HepG2 (cell line): Measurements from ENCODE around the gene RECQL5. TPM values are rescaled to one million over a fixed set of nuclear protein-coding genes. Genes with fewer than 3 reads are reported as not detected.

ENCODE experiments used
- ATAC-seq: fragments of 200-7000 bp; cut with Tn5 transposase; 3 replicates; pipeline ENCODE4 v1.9.1; 2020; ENCODE audit warnings: mild to moderate bottlenecking, moderate library complexity
- BruUV-seq: library from RNA; stranded (reverse); fragments of 400-500 nt; replicated peaks from 2 replicates; lab custom pipeline; 2021; lab: Mats Ljungman, UMichigan
- CTCF ChIA-PET: fragments of 300-600 bp; formaldehyde crosslinking; extraction: SDS; loops from one replicate; lab custom pipeline; 2021; ENCODE audit warnings: low total read pairs, inconsistent platforms, low intra/inter-chr PET ratio; lab: Yijun Ruan, JAX
- POLR2A ChIA-PET: fragments of 350-600 bp; sonication (Branson Sonifier 250); formaldehyde crosslinking; loops from one replicate; lab custom pipeline; 2020; ENCODE audit warnings: antibody characterized with exemption, inconsistent platforms; lab: Yijun Ruan, JAX
- DNase-seq: peaks from one replicate; pipeline ENCODE4 v3.0.0-alpha.2; 2015; ENCODE audit warnings: low spot score
- FAIRE-seq: peaks from 3 replicates; lab custom pipeline; 2011; peaks lifted over from hg19 to GRCh38; lab: Jason Lieb, UNC
- H2AFZ ChIP-seq: one replicate; pipeline ENCODE4 v1.6.1; 2011; ENCODE audit warnings: low read length, inconsistent platforms
- H3K27ac ChIP-seq: fragments of 300-600 bp; 3 replicates; pipeline ENCODE4 v1.8.0; 2011; ENCODE audit warnings: mixed run types, mild to moderate bottlenecking, mixed read lengths, low read length, inconsistent platforms; ENCODE audit not compliant: insufficient read depth; ENCODE audit errors: extremely low read length
- H3K27me3 ChIP-seq, 2 experiments: fragments of 200-600 bp in 1 of 2; 2 replicates in 1 of 2; 3 replicates in 1 of 2; pipeline versions ENCODE4 v1.6.0 to v1.8.0; 2011; ENCODE audit warnings: low read length in 2 of 2, mild to moderate bottlenecking in 2 of 2, moderate library complexity in 2 of 2, inconsistent platforms in 1 of 2; ENCODE audit not compliant: insufficient read depth in 2 of 2, control insufficient read depth in 1 of 2
- H3K36me3 ChIP-seq, 2 experiments: fragments of 200-600 bp in 1 of 2; replicated peaks in 1 of 2; 2 replicates in 1 of 2; 3 replicates in 1 of 2; pipeline versions ENCODE4 v1.5.1 to v1.8.0; 2011; ENCODE audit warnings: low read length in 2 of 2, inconsistent platforms in 1 of 2; ENCODE audit not compliant: insufficient read depth in 2 of 2, control insufficient read depth in 1 of 2
- H3K4me1 ChIP-seq: 2 replicates; pipeline ENCODE4 v1.5.1; 2012; ENCODE audit warnings: low read length, inconsistent platforms; ENCODE audit not compliant: insufficient read depth
- H3K4me2 ChIP-seq: 2 replicates; pipeline ENCODE4 v1.6.0; 2011; ENCODE audit warnings: low read depth, low read length, inconsistent platforms
- H3K4me3 ChIP-seq, 3 experiments: fragments of 200-600 bp in 1 of 3; sonication (generic), shearing (Covaris generic) in 1 of 3; replicated peaks in 1 of 3; 2 replicates each; pipeline ENCODE4 v1.5.1; 2011 to 2016; ENCODE audit warnings: low read length in 3 of 3, inconsistent platforms in 2 of 3, low read depth in 2 of 3, mild to moderate bottlenecking in 2 of 3, control low read depth in 1 of 3, mixed read lengths in 1 of 3; ENCODE audit not compliant: insufficient read depth in 1 of 3
- H3K79me2 ChIP-seq: one replicate; pipeline ENCODE4 v1.6.1; 2011; ENCODE audit warnings: low read length, inconsistent platforms; ENCODE audit not compliant: insufficient read depth
- H3K9ac ChIP-seq: 2 replicates; pipeline ENCODE4 v1.6.0; 2011; ENCODE audit warnings: mild to moderate bottlenecking, low read depth, low read length, inconsistent platforms; ENCODE audit not compliant: insufficient read depth
- H3K9me3 ChIP-seq: 2 replicates; pipeline ENCODE4 v1.5.1; 2012; ENCODE audit warnings: mild to moderate bottlenecking, low read length
- H4K20me1 ChIP-seq: 2 replicates; pipeline ENCODE4 v1.6.0; 2011; ENCODE audit warnings: inconsistent platforms, mild to moderate bottlenecking, low read length, moderate library complexity; ENCODE audit not compliant: insufficient read depth
- CTCF ChIP-seq: sonication (generic); formaldehyde crosslinking; IDR thresholded peaks from 2 replicates; pipeline ENCODE4 v1.5.0; 2020; ENCODE audit warnings: mild to moderate bottlenecking, missing genetic modification reagents, moderate library complexity
- HNF4A ChIP-seq: sonication (generic); formaldehyde crosslinking; IDR thresholded peaks from 2 replicates; pipeline ENCODE4 v1.4.0; 2020; ENCODE audit warnings: missing genetic modification reagents
- HNRNPLL ChIP-seq: fragments of 200-400 bp; formaldehyde crosslinking; IDR thresholded peaks from 2 replicates; pipeline ENCODE4 v1.6.1; 2017; ENCODE audit warnings: mild to moderate bottlenecking, low read depth, low read length; ENCODE audit not compliant: poor library complexity, severe bottlenecking
- KDM5B ChIP-seq: sonication (generic); formaldehyde crosslinking; IDR thresholded peaks from 2 replicates; pipeline ENCODE4 v1.4.0; 2020; ENCODE audit warnings: missing genetic modification reagents, mild to moderate bottlenecking, borderline replicate concordance
- PCBP1 ChIP-seq: fragments of 200-400 bp; formaldehyde crosslinking; IDR thresholded peaks from 2 replicates; pipeline ENCODE4 v1.6.1; 2017; ENCODE audit warnings: mild to moderate bottlenecking, low read depth, low read length, borderline replicate concordance
- RAD21 ChIP-seq: fragments of 450-650 bp; formaldehyde crosslinking; IDR thresholded peaks from 2 replicates; pipeline ENCODE4 v1.5.0; 2020; ENCODE audit warnings: mild to moderate bottlenecking
- RBFOX2 ChIP-seq: fragments of 200-400 bp; formaldehyde crosslinking; IDR thresholded peaks from 2 replicates; pipeline ENCODE4 v1.6.1; 2017; ENCODE audit warnings: low read depth, mild to moderate bottlenecking, low read length
- SP4 ChIP-seq: sonication (generic); formaldehyde crosslinking; IDR thresholded peaks from 2 replicates; pipeline ENCODE4 v1.8.1; 2023; ENCODE audit warnings: mild to moderate bottlenecking, missing genetic modification reagents
- TEAD2 ChIP-seq: sonication (generic); formaldehyde crosslinking; IDR thresholded peaks from 2 replicates; pipeline ENCODE4 v1.9.0; 2021; ENCODE audit warnings: missing genetic modification reagents
- THYN1 ChIP-seq: sonication (generic); formaldehyde crosslinking; IDR thresholded peaks from 2 replicates; pipeline ENCODE4 v1.8.1; 2023; ENCODE audit warnings: low read depth, mild to moderate bottlenecking, moderate library complexity, missing genetic modification reagents, borderline replicate concordance
- TSC22D2 ChIP-seq: sonication (generic); formaldehyde crosslinking; IDR thresholded peaks from 2 replicates; pipeline ENCODE4 v1.5.1; 2020; ENCODE audit warnings: missing genetic modification reagents, mild to moderate bottlenecking, borderline replicate concordance
- ZBTB33 ChIP-seq: sonication (generic); formaldehyde crosslinking; IDR thresholded peaks from 2 replicates; pipeline ENCODE4 v1.4.0; 2020; ENCODE audit warnings: missing genetic modification reagents
- ZNF274 ChIP-seq: sonication (generic); formaldehyde crosslinking; IDR thresholded peaks from 2 replicates; pipeline ENCODE4 v1.5.1; 2020; ENCODE audit warnings: mild to moderate bottlenecking, missing genetic modification reagents
- ZNF547 ChIP-seq: sonication (generic); formaldehyde crosslinking; IDR thresholded peaks from 2 replicates; pipeline ENCODE4 v1.5.1; 2020; ENCODE audit warnings: mild to moderate bottlenecking, missing genetic modification reagents
- WGBS: methylation state at CpG from one replicate; pipeline ENCODE4 v1.1.6; 2017; ENCODE audit warnings: low lambda C conversion rate; 5-methylcytosine and 5-hydroxymethylcytosine counted together
- in situ Hi-C: cut with HindIII; loops from 2 replicates; pipeline ENCODE4 v1.10.0; 2017; ENCODE audit warnings: low pct_unique_long_range_greater_than_20kb; ENCODE audit not compliant: extremely low pct_ligation_motif_present
- intact Hi-C: fragments of 100-400 bp; cut with micrococcal nuclease; formaldehyde crosslinking; loops from one replicate; pipeline ENCODE4 v1.10.0; 2022; ENCODE audit not compliant: unreplicated experiment
- polyA plus RNA-seq, 8 experiments: library from polyadenylated mRNA; depleted of rRNA in 3 of 8; stranded (reverse) in 7 of 8; unstranded in 1 of 8; fragments of >200 nt; fragmentation: Illumina TruSeq in 4 of 8; extraction: Trizol in 4 of 8; gene quantifications; 2 replicates each; pipeline versions ENCODE4 v1.2.1 to v1.2.3, GENCODE V29; 2011 to 2016; ENCODE audit warnings: low read depth in 4 of 8, missing spikeins in 1 of 8, mixed read lengths in 1 of 8; ENCODE audit not compliant: insufficient read depth in 1 of 8
- total RNA-seq, 5 experiments: library from RNA; depleted of rRNA; stranded (reverse); fragments of >200 nt; fragmentation: Illumina TruSeq; extraction: Trizol; gene quantifications; 2 replicates each; pipeline ENCODE4 v1.2.3, GENCODE V29; 2016; ENCODE audit warnings: low read depth in 1 of 5
- TF ChIP-seq, protein P1 (sequence below): sonication (generic); formaldehyde crosslinking; IDR thresholded peaks from 2 replicates; pipeline ENCODE4 v1.5.0; 2020; ENCODE audit warnings: missing genetic modification reagents
- TF ChIP-seq, protein P2 (sequence below): sonication (generic); formaldehyde crosslinking; IDR thresholded peaks from 2 replicates; pipeline ENCODE4 v1.8.1; 2023; ENCODE audit warnings: missing genetic modification reagents, mild to moderate bottlenecking, borderline replicate concordance
- TF ChIP-seq, protein P3 (sequence below), 2 experiments: fragments of 450-650 bp in 1 of 2; sonication (generic) in 1 of 2; formaldehyde crosslinking; IDR thresholded peaks; 2 replicates each; pipeline versions ENCODE4 v1.5.0 to v1.8.0; 2020 to 2022; ENCODE audit warnings: mild to moderate bottlenecking in 1 of 2, missing genetic modification reagents in 1 of 2

Gene RECQL5
- total and polyA plus RNA-seq, 2 of the 13 experiments (the other 11 are each of a cell fraction or from before 2014, with no cell fraction given) = 27.7 to 32.0 TPM

GRCh38 chr17:75614006-75614405 lies 52.9 kb downstream of the RECQL5 start:
- peaks cover 45% of the 10 kb centered on the region for H3K4me1 ChIP-seq
- intact Hi-C loops = loop anchor here (5.0 kb wide), 1 partner anchor 138 kb away; no protein-coding TSS in a partner anchor
- CTCF ChIA-PET = interaction anchor here (2.5 kb wide), 1 partner anchor 13 kb away, joined by 18 read pairs; no protein-coding TSS in a partner anchor
- H3K4me2 ChIP-seq = no peak overlapping the region
- POLR2A ChIA-PET = interaction anchor here (1.1 to 1.8 kb wide), 4 partner anchors 12 to 166 kb away, joined by 3 to 5 read pairs (median 4); no protein-coding TSS in a partner anchor
- BruUV-seq = no TSS peak
- no peaks in the 10 kb centered on the region; a peak in 1 of 5 replicates for H3K27me3 ChIP-seq
- H3K4me3 ChIP-seq = no peak overlapping the region
- H3K79me2 ChIP-seq = no peaks in the 10 kb centered on the region
- H2AFZ ChIP-seq = no peak overlapping the region
- no peak overlapping the region for H3K27ac ChIP-seq
- H3K9me3 ChIP-seq = no peaks in the 10 kb centered on the region
- WGBS = 72% methylated on average over 9 of the region's 12 CpGs
- H3K36me3 ChIP-seq = no peaks in the 10 kb centered on the region
- in situ Hi-C loops = loop anchor here (10.0 kb wide), 1 partner anchor 141 kb away; no protein-coding TSS in a partner anchor
- DNase-seq (no peak), FAIRE-seq (no peak), ATAC-seq (peak; percentile 62)
- no peak overlapping the region for H3K9ac ChIP-seq
- no peaks in the 10 kb centered on the region for H4K20me1 ChIP-seq
- no peak for TF ChIP-seq TSC22D2
- no peak for TF ChIP-seq THYN1 (CRISPR knock-in tag)
- TF ChIP-seq TEAD2 = no peak
- TF ChIP-seq, protein P1, sequence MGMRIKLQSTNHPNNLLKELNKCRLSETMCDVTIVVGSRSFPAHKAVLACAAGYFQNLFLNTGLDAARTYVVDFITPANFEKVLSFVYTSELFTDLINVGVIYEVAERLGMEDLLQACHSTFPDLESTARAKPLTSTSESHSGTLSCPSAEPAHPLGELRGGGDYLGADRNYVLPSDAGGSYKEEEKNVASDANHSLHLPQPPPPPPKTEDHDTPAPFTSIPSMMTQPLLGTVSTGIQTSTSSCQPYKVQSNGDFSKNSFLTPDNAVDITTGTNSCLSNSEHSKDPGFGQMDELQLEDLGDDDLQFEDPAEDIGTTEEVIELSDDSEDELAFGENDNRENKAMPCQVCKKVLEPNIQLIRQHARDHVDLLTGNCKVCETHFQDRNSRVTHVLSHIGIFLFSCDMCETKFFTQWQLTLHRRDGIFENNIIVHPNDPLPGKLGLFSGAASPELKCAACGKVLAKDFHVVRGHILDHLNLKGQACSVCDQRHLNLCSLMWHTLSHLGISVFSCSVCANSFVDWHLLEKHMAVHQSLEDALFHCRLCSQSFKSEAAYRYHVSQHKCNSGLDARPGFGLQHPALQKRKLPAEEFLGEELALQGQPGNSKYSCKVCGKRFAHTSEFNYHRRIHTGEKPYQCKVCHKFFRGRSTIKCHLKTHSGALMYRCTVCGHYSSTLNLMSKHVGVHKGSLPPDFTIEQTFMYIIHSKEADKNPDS (CRISPR knock-in tag) = no peak
- 0 out of 2 replicates have a peak, but pooled peaks have one; percentile 23 for TF ChIP-seq ZNF274 (CRISPR knock-in tag)
- peak; percentile 78 for TF ChIP-seq CTCF (CRISPR knock-in tag)
- peak; percentile 60 for TF ChIP-seq RAD21
- TF ChIP-seq, protein P2, sequence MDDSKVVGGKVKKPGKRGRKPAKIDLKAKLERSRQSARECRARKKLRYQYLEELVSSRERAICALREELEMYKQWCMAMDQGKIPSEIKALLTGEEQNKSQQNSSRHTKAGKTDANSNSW (CRISPR knock-in tag) = 0 out of 2 replicates have a peak, but pooled peaks have one; percentile 45
- TF ChIP-seq SP4 = no peak
- no peak for TF ChIP-seq HNF4A
- TF ChIP-seq ZBTB33 (CRISPR knock-in tag) = 0 out of 2 replicates have a peak, but pooled peaks have one; percentile 22
- TF ChIP-seq PCBP1 = 0 out of 2 replicates have a peak, but pooled peaks have one; percentile 17
- no peak for TF ChIP-seq KDM5B
- TF ChIP-seq HNRNPLL = peak; percentile 15
- 0 out of 2 replicates have a peak, but pooled peaks have one; percentile 29 for TF ChIP-seq ZNF547 (CRISPR knock-in tag)
- TF ChIP-seq, protein P3, sequence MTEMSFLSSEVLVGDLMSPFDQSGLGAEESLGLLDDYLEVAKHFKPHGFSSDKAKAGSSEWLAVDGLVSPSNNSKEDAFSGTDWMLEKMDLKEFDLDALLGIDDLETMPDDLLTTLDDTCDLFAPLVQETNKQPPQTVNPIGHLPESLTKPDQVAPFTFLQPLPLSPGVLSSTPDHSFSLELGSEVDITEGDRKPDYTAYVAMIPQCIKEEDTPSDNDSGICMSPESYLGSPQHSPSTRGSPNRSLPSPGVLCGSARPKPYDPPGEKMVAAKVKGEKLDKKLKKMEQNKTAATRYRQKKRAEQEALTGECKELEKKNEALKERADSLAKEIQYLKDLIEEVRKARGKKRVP (CRISPR knock-in tag; IDR thresholded peaks at IDR 0.05) = no peak
- 0 out of 2 replicates have a peak, but pooled peaks have one; percentile 29 for TF ChIP-seq RBFOX2
